Inflammatory macrophage treated with lipopolysaccharide for 1 hour (primary cell): ENCODE data around the gene MFAP1.
"Not testable (repeated sequence)": the region's sequence is repeated elsewhere in the genome, so short reads cannot be mapped to it uniquely, and the experiment has no call there.

ENCODE experiments used
- DNase-seq, 2 donors: peaks; one replicate each; pipeline ENCODE4 v3.0.0-alpha.2; 2020 to 2022

Gene MFAP1

GRCh38 chr15:43824302-43825246 is at the start of gene MFAP1:
TSS of gene MFAP1 (minus strand) at chr15:43824690. CDS start at chr15:43824569, 121 bp downstream.
- peak; percentile 94 to 97 for DNase-seq

- no peak for DNase-seq
Observed at GRCh38 chr15:43873651-43874050, 49.2 kb upstream of the MFAP1 start.

DNA sequence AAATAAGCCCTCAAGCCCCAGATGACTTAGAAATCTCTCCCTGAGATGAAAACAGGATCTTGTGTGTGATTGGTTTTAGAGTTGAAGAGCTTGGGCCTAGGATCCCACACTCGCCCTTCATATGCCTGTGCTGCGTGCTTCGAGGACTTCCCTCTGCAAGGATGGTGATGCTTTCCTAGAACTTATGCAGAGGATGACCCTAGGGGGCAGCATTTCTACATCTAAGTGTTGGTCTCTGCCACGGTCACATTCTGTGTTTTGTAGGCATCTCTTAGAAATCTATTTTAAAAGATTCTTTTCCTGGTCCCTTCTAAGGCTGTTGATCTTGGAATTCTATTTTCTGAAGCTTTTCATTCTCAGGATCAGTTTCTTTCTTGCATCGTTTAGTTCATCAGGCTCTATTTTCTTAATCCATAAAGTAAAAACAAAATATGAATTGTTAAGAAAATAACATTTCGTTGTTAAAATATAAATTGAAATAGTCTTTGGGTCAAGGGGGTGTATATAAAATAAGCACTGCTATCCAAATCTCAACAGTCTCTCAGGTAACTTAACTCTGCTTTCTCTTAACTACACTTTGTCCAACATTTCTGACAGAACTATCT is 48.0 kb upstream of the MFAP1 start:
- peak; percentile 11 to 41 for DNase-seq

DNA sequence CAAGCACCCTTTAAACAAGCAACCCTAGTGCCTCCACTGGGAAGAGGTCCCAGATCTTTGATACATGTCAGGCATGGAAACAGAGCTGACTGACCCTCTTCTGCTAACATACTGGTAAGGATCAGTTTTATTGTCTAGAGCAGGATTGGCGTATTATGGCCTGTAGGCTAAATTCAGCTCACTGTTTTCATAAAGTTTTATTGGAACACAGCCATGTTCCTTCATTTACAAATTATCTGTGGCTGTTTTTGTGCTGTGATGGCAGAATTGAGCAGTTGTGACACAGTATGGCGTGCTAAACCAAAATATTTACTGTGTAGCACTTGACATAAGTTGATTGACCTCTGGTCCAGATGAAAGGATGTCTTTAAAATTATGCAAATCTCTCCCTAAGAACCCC is 47.3 kb upstream of the MFAP1 start:
- DNase-seq = no peak

DNA sequence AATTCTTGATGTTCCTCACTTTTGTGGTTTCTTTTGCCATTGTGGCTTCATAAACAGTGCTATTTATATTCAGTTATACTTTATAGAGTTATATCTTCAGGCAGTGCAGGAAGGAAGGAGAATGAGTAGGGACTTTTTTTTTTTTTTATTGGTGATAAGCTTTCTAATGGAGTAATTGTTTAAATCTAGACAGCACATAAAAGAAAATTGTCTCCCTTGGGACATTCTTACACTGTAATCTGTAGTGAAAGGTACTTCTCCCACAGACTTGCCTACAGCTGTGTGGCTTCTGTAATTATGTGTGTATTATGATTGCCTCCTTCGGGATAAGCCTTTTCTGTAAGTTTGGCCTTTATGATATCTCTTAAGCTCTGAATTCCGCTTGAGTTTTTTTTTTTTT is 43.9 kb upstream of the MFAP1 start:
- no peak for DNase-seq

GRCh38 chr15:43867096-43867495 is 42.6 kb upstream of the MFAP1 start:
- no peak for DNase-seq

DNA sequence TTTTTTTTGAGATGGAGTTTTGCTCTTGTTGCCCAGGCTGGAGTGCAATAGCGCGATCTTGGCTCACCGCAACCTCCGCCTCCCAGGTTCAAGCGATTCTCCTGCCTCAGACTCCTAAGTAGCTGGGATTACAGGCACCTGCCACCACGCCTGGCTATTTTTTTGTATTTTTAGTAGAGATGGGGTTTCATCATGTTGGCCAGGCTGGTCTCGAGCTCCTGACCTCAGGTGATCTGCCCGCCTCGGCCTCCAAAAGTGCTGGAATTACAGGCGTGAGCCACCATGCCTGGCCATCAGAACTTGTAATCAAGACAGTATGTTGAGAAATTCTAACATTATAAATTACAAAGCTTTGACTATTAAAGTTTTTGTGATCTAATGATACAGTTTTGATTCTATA is 42.1 kb upstream of the MFAP1 start:
- DNase-seq = not testable (repeated sequence)

DNA sequence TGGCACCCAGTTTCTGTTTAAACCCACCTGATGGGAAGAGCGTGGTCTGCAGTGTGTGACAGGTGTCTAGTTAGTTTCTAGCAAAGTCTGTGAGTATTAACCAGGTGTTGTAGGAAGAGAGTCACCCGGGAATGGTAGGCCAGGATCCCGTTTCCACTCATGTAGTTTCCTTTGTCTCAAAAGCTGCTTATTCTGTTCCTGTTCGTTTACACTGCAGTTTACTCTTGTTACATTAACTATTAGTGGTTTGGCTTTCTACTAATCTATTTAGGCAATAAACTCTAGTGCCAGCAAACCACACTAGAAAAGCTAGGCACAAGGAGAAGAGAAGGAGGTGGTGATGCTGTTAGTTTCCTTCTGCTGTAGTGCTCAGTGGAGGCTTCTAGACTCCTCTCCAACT is 35.1 kb upstream of the MFAP1 start:
- DNase-seq = no peak

DNA sequence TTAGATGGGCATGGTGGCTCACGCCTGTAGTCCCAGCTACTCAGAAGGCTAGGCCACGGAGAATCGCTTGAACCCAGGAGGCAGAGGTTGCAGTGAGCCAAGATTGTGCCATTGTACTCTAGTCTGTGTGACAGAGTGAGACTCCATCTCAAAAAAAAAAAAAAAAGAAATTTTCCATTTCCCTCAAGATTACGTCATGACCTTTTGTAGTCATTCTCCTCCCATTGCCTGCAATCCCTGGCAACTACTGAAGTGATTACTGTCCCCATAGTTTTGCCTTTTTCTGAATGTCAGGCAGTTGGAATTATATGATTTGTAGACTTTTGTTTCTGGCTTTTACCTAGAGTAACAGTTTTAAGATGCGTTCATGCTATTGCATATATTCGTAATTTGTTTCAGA is 30.3 kb upstream of the MFAP1 start:
- peak; percentile 39 to 54 for DNase-seq

- no peak for DNase-seq
Observed at GRCh38 chr15:43852607-43853006, 28.1 kb upstream of the MFAP1 start.

- no peak for DNase-seq
Observed at GRCh38 chr15:43851251-43851650, 26.8 kb upstream of the MFAP1 start.

- no peak for DNase-seq
Observed at GRCh38 chr15:43845421-43845820, 20.9 kb upstream of the MFAP1 start.

DNA sequence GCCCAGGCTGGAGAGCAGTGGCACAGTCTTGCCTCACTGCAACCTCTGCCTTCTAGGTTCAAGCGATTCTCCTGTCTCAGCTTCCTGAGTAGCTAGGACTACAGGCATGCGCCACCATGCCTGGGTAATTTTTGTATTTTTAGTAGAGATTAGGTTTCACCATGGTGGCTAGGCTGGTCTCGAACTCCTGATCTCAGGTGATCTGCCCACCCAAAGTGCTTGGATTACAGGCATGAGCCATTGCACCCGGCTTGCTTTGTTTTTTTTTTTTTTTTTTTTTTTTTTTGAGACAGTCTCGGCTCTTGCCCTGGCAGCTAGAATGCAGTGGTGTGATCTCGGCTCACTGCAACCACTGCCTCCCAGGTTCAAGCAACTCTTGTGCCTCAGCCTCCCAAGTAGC is 8.0 kb upstream of the MFAP1 start:
- DNase-seq = not testable (repeated sequence)

GRCh38 chr15:43831519-43832052 is 7.1 kb upstream of the MFAP1 start:
- DNase-seq = not testable (repeated sequence)

GRCh38 chr15:43830691-43831275 is 6.3 kb upstream of the MFAP1 start:
- not testable (repeated sequence) for DNase-seq

DNA sequence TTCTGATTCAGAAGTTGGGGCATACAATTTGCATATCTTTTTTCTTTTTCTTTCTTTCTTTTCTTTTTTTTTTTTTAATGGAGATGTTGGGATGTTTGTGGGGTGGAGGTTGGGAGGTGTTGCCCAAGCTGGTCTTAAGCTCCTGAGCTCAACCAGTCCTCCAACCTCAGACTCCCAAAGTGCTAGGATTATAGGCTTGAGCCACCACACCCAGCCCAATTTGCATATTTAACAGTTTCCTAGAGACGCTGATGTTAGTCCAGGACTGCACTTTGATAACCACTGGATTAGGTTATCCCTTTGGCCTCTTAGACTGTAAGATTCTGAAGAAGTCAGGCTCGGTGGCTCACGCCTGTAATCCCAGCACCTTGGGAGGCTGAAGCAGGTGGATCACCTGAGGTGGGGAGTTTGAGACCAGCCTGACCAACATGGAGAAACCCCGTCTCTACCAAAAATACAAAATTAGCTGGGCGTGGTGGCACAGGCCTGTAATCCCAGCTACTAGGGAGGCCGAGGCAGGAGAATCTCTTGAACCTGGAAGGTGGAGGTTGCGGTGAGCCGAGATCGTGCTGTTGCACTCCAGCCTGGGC is 5.6 kb upstream of the MFAP1 start:
- DNase-seq = not testable (repeated sequence)

DNA sequence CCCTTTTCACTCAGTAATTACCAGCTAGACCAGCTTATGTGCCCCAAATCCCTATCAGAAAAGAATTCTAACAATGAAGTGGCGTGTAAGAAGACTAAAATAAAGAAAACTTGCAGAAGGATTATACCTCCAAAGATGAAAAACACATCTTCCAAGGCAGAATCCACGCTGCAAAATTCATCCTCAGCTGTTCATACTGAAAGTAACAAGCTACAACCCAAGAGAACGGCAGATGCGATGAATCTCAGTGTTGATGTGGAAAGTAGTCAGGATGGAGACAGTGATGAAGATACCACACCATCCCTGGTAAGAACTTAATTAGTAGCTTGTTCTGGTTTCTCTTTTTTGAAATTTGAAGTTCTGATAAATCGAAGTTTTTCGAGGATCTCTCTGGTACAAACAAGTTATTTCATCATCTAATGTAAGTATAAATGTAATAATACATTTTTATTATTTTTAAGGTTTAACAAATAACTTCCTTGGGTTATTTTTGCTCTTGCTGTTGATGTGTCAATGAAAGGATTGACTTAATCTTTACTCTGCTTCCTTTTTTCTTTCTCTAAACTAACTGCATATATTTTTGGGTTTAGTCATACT is 3.7 kb upstream of the MFAP1 start:
- DNase-seq = no peak

DNA sequence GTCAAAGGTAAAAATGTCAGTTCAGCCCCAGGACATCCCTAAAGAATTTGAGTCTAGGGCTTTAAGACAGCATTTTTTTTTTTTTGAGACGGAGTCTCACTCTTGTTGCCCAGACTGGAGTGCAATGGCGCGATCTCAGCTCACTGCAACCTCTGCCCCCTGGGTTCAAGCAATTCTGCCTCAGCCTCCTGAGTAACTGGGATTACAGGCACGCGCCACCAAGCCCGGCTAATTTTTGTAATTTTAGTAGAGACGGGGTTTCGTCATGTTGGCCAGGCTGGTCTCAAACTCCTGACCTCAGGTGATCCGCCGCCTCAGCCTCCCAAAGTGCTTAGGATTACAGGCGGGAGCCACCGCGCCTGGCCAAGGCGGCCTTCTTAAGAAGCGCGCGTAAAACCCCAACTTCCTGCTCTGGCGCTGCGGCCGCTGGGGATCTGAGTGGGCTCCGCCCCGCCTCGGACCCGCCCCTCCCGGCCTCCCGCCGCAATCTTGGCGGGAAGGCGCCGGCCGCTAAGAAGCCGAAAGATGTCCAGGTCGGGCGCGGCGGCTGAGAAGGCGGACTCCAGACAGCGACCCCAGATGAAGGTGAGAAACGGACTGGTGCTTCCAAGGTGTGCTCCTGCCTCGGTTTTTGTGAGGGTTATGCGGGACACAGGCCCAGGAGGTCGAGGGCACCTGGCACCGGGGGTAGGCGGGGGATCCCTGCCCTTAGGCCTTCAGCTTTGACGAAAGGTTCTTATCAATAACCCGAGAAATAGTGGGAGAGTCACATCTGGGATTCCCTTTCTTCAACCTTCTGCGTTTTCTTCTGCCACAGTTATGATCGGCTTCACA is 2.2 kb upstream of the MFAP1 start, which contains the start of gene WDR76:
TSS of gene WDR76 (plus strand) at position 495 of the 834 bp plus-strand sequence. CDS start at position 526, 31 bp downstream.
- peak; percentile 74 to 87 for DNase-seq

GRCh38 chr15:43826029-43826507 is 1.6 kb upstream of the MFAP1 start:
- DNase-seq = no peak

DNA sequence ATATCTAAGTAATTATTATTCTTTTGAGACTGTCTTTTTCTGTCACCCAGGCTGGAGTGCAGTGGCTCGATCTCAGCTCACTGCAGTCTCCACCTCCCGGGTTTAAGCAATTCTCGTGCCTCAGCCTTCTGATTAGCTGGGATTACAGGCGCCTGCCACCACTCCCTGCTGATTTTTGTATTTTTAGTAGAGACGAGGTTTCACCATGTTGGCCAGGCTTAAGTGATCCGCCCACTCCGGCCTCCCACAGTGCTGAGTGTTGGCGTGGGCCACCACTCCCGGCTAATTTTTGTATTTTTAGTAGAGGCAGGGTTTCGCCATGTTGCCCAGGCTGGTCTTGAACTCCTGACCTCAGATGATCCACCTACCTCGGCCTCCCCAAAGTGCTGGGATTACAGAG is 815 bp upstream of the MFAP1 start:
- DNase-seq = not testable (repeated sequence)

- no peak for DNase-seq
Observed at GRCh38 chr15:43821505-43821904, 3.0 kb downstream of the MFAP1 start.
